ENCODE measurements around the gene RNPS1. TPM values are rescaled to one million over a fixed set of nuclear protein-coding genes. Genes with fewer than 3 reads are reported as not detected.

Gene RNPS1
- total and polyA plus RNA-seq, 2 donors (not counting 3 experiments of a cell fraction or from before 2014, with no cell fraction given): 206 to 209 TPM

DNA sequence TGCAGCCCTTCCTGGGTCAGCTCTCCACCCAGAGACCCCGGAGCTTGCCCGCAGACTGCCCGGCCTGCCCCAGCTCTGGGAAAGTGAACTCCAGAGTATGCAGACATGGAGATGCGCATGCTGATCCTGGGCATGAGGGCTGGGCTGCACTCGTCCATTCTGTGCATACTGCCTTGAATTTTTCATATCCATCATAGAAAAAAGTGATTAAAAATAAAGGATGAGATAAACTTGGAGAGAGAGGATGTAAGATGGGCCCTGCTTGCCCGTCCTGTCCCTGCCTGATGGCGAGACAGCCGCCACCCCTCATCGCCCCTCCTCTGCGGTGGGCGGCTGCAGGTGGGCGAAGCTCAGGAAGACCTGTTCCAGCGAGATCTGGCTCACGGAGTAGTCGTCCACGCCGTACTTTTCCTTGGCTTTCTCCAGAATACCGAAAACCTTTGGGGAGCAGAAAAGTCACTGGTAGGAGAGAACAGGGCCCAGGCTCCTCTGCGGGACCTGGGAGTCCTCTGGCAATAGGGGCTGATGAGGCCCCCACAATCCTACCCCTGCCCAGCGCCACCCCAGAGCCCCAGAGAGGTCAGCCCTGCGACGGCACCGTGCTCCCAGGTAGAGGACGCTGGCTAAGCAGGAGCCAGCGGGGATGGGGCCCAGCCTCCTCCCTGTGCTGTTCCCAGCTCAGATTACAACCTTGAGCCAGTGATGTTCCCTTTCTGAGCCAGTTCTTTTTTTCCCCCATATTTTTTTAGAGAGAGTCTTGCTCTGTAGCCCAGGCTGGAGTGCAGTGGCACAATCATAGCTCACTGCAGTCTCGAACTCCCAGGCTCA is 8.7 kb upstream of the RNPS1 start:
- BruUV-seq (replicated peaks): no TSS peak
- H3K4me2 ChIP-seq (ENCODE audit: insufficient read depth, low read length): no peak overlapping the region
- dilution Hi-C loops (cut with MboI; ENCODE audit: extremely low pct_ligation_motif_present, low sequenced_read_pairs): no loop called here
- TF ChIP-seq FOS (IDR thresholded peaks at IDR 0.05; ENCODE audit: borderline replicate concordance, insufficient read depth, low read length): no peak
- TF ChIP-seq EZH2 (IDR thresholded peaks at IDR 0.05; ENCODE audit: borderline replicate concordance, low read depth, low read length, severe bottlenecking): no peak
- TF ChIP-seq, protein P1, sequence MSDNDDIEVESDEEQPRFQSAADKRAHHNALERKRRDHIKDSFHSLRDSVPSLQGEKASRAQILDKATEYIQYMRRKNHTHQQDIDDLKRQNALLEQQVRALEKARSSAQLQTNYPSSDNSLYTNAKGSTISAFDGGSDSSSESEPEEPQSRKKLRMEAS (IDR thresholded peaks at IDR 0.05; ENCODE audit: insufficient read depth, insufficient read length): no peak
- TF ChIP-seq POLR2AphosphoS5 (IDR thresholded peaks at IDR 0.05; ENCODE audit: insufficient read depth, low read depth, low read length): no peak
- TF ChIP-seq POLR2A (IDR thresholded peaks at IDR 0.05; ENCODE audit: low read depth, low read length): no peak
- no peak for TF ChIP-seq GATA2 (IDR thresholded peaks at IDR 0.05; ENCODE audit: insufficient read depth, insufficient read length, low read depth, low read length)
- no peak for TF ChIP-seq JUN (IDR thresholded peaks at IDR 0.05; ENCODE audit: borderline replicate concordance, insufficient read depth, insufficient read length, low read depth)
- TF ChIP-seq, protein P2, sequence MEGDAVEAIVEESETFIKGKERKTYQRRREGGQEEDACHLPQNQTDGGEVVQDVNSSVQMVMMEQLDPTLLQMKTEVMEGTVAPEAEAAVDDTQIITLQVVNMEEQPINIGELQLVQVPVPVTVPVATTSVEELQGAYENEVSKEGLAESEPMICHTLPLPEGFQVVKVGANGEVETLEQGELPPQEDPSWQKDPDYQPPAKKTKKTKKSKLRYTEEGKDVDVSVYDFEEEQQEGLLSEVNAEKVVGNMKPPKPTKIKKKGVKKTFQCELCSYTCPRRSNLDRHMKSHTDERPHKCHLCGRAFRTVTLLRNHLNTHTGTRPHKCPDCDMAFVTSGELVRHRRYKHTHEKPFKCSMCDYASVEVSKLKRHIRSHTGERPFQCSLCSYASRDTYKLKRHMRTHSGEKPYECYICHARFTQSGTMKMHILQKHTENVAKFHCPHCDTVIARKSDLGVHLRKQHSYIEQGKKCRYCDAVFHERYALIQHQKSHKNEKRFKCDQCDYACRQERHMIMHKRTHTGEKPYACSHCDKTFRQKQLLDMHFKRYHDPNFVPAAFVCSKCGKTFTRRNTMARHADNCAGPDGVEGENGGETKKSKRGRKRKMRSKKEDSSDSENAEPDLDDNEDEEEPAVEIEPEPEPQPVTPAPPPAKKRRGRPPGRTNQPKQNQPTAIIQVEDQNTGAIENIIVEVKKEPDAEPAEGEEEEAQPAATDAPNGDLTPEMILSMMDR (IDR thresholded peaks at IDR 0.05; ENCODE audit: extremely low read depth in 1 of 2, insufficient read depth in 1 of 2, low read depth in 1 of 2, low read length in 2 of 2): no peak
- no peak for TF ChIP-seq MYC (IDR thresholded peaks at IDR 0.05; ENCODE audit: low read depth, low read length)
- no peaks in the 10 kb centered on the region for H4K20me1 ChIP-seq (replicated peaks; ENCODE audit: control insufficient read depth, extremely low read depth, insufficient read depth, low read length)
- H3K4me3 ChIP-seq (replicated peaks in 1 of 3; ENCODE audit: insufficient read depth in 1 of 3, low read depth in 1 of 3, low read length in 3 of 3): no peak overlapping the region
- ChIA-PET POLR2A (no interaction called here), CTCF (interaction anchor here (1.0 kb wide), 1 partner anchor 12 kb away, joined by 3 read pairs; no protein-coding TSS in a partner anchor)
- no peaks in the 10 kb centered on the region for H3K9me1 ChIP-seq (replicated peaks; ENCODE audit: control insufficient read depth, extremely low read depth, insufficient read depth, low read length)
- no peaks in the 10 kb centered on the region for H3K9me3 ChIP-seq (replicated peaks; ENCODE audit: control insufficient read depth, insufficient read depth, low read length)
- H3K4me1 ChIP-seq (ENCODE audit: control insufficient read depth, extremely low read depth, insufficient read depth, low read length): no peaks in the 10 kb centered on the region
- peaks cover 0 to 5% of the 10 kb centered on the region in 2 experiments for H3K36me3 ChIP-seq (ENCODE audit: control insufficient read depth in 2 of 2, extremely low read depth in 1 of 2, insufficient read depth in 2 of 2, low read length in 2 of 2)
- H3K27me3 ChIP-seq (ENCODE audit: control insufficient read depth in 2 of 2, insufficient read depth in 2 of 2, low read length in 2 of 2): no peaks in the 10 kb centered on the region
- DNase-seq (ENCODE audit: low read depth, low spot score) (no peak), FAIRE-seq (no peak)
- H3K9ac ChIP-seq (replicated peaks; ENCODE audit: extremely low read depth, insufficient read depth, low read length): no peak overlapping the region
- no peaks in the 10 kb centered on the region for H3K79me2 ChIP-seq (ENCODE audit: control insufficient read depth, insufficient read depth, low read length)
- H3K27ac ChIP-seq (ENCODE audit: insufficient read depth, low read depth, low read length): no peak overlapping the region
- H2AFZ ChIP-seq (ENCODE audit: low read depth, low read length): no peak overlapping the region
- intact Hi-C loops (cut with micrococcal nuclease): no loop called here

Measured in endothelial cell of umbilical vein (primary cell).